COLO829 (cell line): ENCODE data around the gene AKAP6.

ENCODE experiments used
- DNase-seq: peaks from one replicate; pipeline ENCODE4 v3.0.0; 2012; ENCODE audit warnings: low spot score

Gene AKAP6

DNA sequence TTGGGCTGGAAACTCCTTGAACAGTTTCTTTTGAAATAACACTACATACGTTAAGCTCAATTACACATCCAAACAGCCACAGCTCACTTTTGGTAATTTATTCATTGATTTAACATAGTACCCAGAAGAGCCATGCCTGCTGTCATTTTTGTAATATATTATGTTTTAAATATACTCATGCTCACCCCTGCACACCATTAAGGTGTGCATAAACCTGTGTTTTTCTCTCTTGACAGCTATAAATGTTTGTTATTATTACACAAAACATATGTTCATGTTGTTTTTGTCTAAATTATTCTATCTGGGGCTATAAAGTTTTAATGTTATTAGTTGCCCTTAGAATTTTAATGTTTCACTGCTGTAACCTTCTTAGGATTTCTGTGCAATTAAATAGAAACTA lies 296.1 kb downstream of the AKAP6 start:
- DNase-seq = no peak

DNA sequence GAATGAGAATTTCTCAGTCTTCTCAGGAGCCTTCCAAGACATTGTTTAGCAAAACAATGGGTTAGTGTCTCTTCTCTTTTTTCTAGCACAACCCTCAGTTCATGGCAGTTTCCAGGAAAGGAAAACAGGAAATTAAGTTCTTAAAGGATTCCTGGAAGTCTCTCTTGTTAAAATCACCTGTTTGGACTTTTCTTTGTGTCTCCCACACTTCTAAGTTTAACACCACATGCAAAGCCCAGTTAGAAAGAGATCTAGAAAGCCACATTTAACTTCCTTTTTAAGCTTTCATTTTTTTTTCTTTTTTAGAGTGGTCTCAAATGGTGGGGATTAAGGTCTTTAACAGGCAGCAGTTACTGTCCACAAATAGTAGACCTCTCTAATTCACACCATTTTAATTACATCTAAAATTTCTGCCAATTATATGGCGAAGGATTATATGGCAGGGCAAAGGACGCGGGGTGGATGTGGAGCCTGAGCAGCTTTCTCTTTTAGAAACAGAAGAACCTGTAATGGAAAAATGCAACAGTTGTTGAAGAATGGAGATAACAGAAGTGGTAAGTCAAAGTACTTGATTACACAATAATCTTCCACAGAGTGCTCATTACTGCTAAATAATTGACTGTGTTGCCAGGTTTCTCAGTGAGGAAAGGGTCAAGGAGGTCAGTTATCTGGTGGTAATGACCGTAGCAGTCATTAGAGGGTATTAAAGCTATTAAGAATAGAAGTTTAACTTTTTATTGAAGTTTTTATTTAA lies 298.6 kb downstream of the AKAP6 start:
- DNase-seq = no peak

DNA sequence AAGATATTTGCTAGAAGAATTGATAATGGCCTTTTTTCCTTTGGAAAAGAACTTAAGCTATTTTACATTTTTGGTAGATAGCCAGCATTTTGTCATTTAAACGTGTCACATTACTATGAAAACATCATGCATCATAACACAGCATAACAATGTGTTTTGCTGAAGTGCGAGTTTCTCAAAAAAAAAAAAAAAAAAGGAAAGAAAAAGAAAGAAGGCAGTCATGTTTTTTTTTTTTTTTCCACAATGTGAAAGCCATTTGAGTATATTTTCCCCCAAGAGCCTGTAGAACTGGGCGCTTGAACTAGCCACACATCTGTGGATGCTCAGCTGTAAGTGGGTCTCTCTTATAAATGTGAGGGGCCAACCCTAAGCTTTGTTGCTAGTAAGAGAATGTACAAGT lies 300.1 kb downstream of the AKAP6 start:
- DNase-seq = no peak

DNA sequence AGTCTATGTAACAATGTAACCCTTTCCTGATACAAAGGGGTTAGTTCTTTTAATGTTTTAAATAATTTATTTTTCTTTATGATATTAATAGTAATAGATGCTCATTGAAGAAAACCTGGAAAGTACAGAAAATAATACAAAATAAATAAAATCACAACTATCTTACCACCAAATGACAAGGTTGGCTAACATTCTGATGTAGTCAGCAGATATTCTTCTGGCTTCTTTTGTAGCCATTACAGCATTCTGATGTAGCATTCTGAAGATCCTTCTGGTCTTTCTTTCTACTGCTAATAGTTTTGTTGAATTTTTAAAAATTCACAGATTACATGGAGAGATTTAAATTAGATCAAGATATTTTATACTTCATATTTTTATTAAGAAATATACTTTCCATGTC lies 301.6 kb downstream of the AKAP6 start:
- DNase-seq = no peak

DNA sequence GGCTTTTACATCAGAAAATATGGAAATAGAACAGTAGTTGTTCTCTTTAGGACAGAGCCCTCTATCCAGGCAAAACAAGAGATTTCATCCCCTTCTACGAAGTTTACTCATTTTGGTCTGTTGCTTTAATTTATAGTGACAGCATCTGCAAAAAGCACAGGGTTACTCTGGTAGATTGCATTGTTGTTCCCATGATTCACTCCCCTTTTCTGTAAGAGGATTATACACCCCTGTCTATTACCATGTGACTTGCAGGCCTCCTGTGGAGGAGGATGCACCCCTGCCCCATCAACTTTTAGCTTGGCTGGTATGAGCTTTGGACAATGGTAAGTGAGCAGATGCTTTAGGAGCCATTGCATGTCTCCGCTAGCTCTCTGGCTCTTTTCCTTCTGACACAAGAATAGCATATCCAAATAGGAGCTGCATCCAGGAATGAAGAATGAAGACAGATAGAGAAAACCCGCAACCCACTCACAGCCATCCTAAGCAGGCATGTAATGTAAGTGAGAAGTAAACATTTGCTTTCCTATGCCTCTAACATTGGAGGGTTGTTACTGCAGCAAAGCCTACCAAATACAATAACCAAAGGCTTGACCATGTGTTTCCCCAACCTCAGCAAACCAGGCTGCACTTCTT lies 304.2 kb downstream of the AKAP6 start:
- DNase-seq = no peak

DNA sequence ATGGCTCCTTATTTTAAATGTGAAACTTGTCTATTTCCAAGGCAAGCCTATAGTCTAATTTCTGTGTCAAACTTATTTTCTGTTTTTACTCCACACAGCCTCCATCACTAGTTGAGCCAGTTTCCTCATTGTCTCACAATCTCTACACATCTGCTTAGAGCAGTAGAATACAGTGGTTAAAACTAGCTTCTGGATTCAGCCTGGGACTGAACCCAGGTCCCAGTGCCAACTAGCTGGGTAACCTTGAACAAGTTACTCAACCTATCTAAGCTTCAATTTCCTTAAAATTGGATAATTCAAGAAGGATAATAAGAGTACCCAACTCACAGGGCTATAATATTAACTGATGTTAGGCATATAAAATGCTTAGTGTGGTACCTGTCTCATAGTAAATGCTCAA lies 304.8 kb downstream of the AKAP6 start:
- no peak for DNase-seq

DNA sequence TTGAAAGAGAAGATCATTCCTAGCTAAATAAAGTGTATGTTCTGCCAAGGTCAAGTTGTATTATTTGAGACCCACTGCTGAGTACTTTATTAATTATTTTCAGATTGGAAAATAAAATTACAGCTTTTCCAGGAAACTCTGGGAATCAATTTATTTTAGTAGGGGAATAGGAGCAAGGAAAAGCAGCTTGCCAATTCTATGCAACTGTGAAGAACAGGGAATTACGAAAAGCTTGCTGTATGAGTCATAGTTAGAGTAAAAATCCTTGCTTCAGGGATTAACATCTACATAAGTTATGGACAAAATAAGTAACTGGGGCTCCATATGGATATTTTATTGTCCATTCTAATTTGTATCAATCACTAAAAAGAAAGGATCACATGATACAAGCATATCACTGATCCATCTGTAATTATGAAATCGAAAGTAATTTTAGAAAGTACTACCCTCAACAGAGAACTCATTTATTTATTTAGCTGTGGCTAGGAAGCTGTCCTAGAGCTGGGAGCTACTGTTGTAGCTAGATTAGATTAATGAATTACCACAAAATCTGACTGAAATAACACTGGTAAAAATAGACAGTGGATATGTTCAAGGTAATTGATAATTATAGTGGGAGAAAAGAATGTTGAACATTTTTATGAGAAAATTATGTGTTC lies 306.1 kb downstream of the AKAP6 start:
- peak; percentile 11 for DNase-seq

DNA sequence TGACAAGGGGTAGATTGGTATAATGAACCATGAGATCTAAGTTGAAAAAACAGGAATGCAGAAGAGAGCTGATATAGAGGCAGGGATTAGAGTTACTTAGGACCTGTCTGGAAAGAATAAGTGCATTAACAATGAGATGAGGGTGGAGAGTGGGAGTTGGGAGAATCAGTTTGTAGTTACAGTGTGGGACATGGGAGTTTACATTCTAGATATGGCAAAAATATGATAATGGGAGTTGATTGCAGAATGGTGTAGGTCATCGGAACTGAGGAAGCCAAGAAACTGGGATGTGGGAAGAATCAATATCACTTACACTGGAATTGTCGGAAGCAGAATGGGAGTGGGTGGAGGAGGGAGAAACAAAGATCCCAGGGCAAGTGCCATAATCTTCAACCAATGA lies 308.5 kb downstream of the AKAP6 start:
- no peak for DNase-seq

DNA sequence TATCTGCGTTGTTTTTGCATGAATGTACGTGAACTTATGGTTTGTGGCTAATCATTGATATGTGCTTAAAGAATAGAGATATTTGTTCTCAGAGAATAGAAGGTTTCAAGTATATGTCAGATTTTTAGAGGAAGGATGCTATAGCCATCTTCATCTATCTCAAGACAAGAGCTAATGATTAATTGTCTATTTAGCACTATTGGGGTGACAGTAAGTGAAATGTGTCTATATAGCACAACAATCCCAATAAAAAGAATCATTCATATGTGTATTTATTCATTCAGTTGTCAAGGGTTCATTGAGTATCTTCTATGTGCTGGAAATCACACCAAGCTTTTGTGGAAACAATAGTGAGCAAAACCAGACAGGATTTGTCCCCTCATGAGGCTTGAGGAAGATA lies 310.1 kb downstream of the AKAP6 start:
- DNase-seq = no peak

DNA sequence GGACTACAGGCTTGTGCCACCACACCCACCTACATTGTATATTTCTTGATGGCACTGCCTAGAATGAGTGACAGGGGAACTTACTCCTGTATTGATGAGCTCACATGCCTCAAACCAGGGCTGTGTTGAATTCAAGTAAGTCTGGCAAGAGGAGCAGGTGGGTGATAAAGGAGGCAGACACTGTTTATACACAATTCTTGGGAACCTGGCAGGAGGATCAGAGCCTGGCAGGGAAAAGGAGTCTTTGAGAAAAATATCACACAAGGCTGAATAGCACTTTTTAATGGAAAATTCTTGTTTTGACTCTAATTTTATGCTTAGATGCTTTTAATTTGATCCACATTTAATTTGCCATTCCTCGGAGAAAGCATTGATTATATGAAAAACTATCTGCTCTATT lies 316.5 kb downstream of the AKAP6 start:
- no peak for DNase-seq

DNA sequence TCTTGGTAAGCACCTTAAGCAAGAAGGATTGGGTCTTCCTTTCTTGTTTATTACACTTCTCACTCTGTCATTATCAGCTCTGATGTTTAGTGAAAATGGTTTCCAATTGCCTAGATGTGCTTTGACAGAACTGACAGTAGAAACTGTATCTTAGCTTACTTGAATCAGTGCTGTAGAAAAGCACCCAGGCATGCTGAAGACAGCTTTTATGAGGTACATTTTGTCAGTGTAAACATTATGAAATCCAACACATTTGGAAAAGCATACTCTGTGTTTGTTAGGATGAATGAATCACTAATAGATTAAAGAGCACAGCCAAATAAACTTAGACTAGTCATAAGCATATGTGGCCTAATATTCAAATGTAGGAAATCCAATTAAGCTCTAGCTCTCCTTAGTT lies 319.3 kb downstream of the AKAP6 start:
- no peak for DNase-seq

DNA sequence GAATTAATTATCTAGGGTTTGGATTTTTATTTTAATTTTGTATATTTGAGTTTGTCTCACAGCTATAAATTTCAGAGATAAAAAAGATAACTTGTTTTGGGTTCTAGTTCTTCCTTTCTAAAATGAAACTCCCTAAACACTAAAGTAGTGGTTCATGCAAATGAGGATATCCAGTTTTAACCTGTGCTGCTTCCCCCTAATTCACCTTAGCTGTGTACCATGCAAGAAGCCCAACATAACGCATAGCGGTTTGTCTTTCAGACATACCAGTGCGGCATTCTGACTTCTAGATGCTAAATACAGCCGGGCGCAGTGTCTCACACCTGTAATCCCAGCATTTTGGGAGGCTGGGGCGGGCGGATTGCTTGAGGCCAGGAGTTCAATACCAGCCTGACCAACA lies 320.9 kb downstream of the AKAP6 start:
- no peak for DNase-seq

DNA sequence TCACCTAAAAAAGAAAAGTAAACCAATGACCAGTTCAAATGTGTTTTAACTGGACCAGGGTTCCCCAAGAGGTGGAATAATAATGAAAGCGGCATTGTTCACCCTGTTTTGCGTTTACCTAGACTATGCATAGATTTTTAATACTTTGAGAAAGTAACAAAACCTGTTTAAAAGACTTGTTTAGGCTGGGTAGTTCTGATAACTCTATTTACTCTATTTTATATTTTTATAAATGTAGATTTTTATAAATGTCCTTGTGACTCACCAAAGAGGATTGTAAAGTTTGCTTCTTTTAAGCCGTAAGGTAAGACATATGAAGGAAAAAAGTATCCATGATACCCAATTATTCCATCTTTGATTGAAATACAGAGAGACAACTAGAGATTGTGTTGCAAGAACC lies 321.6 kb downstream of the AKAP6 start:
- no peak for DNase-seq

DNA sequence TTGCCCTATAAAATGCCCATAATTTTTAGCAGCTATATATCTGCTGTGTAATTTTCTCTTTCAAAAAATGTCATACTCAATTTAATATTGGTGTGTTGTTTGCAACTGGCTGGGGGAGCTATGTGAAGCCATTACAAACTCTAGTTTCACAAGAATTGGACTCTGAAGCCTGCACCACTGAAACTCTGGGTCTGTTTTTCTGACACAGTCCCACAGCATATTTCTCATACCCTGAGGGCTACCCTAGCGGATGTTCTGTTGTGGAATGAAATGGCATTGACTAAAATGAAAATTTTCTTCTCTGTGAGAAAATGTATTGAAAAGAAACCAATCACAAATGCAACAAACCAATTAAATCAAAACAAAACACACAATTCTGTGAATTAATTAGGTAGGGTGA lies 325.0 kb downstream of the AKAP6 start:
- no peak for DNase-seq

DNA sequence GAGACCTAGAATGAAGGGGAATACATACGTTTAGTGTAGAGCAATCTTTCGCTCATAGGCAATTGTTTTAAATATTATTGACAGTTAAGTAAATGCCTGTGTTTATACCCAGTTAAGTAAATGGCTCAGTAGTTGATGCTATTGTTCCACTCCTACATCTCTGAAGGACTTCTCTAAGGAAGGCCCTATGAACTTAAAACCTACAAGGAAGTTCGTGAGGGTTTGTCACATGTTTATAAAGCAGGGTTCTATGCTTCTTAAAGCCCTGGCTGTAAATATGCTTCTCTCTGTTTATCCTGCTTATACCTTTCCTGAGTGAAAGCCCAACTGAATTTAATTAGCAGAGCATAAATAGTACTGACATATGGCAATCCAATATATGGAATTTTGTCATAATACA lies 327.5 kb downstream of the AKAP6 start:
- no peak for DNase-seq

DNA sequence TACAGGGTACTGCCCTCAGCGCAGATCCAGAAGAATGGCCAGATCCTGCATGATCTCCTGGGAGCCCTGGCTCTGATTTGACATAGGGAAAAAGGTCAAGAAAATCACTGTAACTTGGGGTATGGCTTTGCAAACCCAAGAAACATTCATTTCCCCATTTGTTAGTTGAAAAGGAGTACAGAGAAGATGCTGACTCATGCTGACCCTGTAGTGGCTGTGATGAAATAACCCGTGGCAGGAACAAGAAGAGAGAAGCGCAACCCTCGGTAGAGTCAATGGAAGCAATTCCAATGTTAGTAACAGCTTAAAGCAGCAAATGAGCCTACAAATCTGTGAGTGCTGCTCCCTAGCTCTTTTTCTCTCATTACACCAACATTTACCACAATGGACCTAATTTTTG lies 328.0 kb downstream of the AKAP6 start:
- DNase-seq = no peak

DNA sequence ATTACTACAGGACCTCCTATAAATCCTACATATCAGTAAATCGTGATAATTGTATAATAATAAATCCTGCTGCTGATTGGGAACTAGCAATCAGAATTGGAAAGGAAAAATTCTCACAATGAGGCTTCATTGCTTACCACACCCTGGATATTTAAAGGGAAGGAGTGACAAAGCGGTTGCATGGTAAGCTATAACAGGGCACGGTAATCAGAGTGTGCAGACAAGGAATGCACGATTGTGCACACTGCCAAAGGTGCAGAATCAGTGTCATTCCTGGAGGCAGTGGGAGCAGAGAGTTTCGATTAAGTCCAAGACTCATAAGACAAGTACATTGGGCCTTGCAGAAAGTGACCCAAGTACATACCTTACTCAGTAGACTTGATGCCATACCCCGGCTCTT lies 332.1 kb downstream of the AKAP6 start:
- no peak for DNase-seq

DNA sequence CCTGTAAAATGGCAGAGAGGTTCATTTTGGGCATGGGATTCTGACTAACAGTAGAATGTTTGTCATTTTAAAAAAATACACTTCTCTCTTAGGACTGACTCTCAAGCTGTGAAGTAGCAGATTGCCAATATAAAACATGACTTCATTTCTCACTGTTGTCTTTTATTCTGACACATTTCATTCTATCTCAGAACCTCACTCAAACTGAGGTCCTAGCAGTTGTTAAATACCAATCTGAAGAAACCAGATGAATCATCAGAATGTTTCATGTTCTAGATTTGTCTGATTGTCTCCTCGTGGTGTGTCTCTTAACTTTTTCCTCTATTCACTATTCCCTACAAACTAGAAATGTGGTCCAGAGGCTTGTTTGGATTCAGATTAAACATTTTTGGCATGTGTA lies 333.1 kb downstream of the AKAP6 start:
- no peak for DNase-seq

DNA sequence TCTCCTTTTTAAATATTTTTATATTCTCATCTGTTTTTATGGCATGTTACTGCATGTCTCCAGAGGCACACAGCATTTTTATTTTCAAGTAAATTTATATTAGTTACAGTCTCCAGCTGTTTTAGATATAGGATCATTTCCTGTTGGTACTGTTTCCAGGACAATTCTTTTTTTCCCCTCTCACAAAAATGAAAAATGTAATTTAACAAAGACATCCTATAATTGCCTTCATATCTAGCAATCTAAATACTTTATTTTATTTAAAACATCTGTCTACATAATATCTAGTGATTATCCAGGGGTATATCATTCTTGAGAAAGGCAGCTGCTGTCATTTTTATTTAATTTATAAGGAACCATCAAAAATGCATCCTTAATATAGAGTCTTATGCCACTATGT lies 337.2 kb downstream of the AKAP6 start:
- no peak for DNase-seq

DNA sequence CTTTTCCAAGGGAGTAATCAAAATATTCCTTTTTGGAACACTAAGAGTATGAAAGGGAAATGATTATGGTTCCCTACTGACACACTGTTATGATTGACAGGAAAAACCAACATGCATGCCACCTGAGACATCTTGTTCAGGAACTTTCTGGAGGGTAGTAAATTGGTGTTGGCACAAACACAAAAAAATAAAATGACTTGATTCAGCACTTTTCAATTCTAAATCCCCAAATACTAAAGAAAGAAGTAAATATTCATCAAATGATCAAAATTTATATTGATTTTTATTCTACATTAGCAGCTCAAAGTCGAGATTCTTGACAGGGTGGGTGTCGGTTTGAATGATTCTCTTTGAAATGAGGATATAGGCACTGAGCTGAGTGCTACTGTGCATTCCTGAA lies 338.2 kb downstream of the AKAP6 start:
- no peak for DNase-seq

DNA sequence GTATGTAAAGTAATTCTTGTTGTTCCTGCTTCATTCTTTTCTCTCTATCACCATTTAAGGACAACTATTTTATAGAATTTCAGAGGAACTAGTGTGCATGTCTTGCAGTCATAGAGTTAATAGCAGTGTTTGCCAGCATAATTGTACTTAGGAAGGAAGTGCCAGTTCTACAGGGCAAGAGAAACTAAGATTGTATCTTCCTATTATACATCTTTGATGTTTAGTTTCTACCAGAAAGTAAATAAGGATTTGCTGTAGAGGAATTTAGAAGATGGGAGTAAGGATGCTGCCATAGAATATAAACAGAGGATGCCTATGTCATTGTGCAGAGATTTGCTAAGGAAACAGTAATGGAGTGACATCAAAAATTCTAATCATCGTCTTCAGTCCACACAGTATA lies 338.7 kb downstream of the AKAP6 start:
- DNase-seq = no peak

DNA sequence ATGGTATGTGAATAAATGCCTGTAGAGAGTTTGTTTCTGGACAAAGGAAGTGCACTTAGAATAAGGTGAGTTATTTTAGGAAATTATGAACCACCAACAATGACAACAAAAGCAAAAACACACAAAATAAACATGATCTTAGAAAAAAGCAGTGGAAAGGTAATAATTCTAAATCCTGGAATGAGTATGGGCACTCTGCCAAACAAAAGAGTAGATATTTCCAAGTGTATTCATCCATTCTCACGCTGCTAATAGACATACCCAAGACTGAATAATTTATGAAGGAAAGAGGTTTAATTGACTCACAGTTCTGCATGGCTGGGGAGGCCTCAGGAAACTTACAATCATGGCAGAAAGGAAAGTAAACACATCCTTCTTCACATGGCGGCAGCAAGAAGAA lies 340.3 kb downstream of the AKAP6 start:
- no peak for DNase-seq

DNA sequence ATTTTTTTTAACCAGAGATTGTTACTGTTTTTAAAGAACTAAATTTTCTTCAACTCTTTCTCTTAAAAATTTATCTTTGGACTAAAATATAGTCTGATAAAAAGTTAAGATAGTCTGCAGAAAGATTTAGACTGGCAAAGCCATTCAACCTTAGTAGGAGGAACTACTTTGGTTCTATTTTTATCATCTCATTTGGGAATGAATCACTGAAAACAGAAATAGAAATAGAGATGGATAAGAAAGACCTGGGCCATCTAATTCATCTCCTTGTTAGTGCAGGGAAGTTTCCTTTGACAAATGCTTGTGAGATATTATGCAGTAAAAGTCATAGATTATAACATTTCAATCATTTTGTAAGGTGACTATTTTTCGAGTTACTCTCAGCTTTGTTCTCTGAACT lies 346.3 kb downstream of the AKAP6 start:
- DNase-seq = no peak
